Cardiac muscle cell (in vitro differentiated cells and primary cell): Measurements from ENCODE around the gene NLRC5. TPM values are rescaled to one million over a fixed set of nuclear protein-coding genes. Genes with fewer than 3 reads are reported as not detected.

Source experiments
- DNase-seq, 2 donors: peaks; one replicate each; pipeline versions ENCODE4 v3.0.0 to v3.0.0-alpha.2; 2010 to 2017; ENCODE audit warnings: low read depth in 1 of 2, low spot score in 1 of 2
- H3K27ac ChIP-seq: fragments of 200-600 bp; sonication (generic); 2 replicates; pipeline ENCODE4 v1.5.1; 2016
- H3K27me3 ChIP-seq: fragments of 200-600 bp; sonication (generic); 2 replicates; pipeline ENCODE4 v1.6.0; 2016; ENCODE audit warnings: control low read depth
- H3K36me3 ChIP-seq: fragments of 200-600 bp; sonication (generic); 2 replicates; pipeline ENCODE4 v1.5.1; 2016; ENCODE audit warnings: control low read depth
- H3K4me1 ChIP-seq: fragments of 200-600 bp; sonication (generic); 2 replicates; pipeline ENCODE4 v1.8.1; 2017; ENCODE audit warnings: low read depth, mild to moderate bottlenecking, mixed run types
- H3K4me3 ChIP-seq: fragments of 200-600 bp; sonication (generic); 2 replicates; pipeline ENCODE4 v1.5.1; 2016; ENCODE audit warnings: mild to moderate bottlenecking
- H3K9me3 ChIP-seq: fragments of 200-600 bp; sonication (generic); 2 replicates; pipeline ENCODE4 v1.5.1; 2017; ENCODE audit warnings: low read depth, mild to moderate bottlenecking, control low read depth
- polyA plus RNA-seq: library from polyadenylated mRNA; unstranded; fragments of >200 nt; fragmentation: Nextera tagmentation; extraction: Ambion mirVana; gene quantifications from 2 replicates; pipeline ENCODE4 v1.2.1, GENCODE V29; 2016
- total RNA-seq: library from RNA; depleted of rRNA; stranded (reverse); fragments of >200 nt; gene quantifications from 2 replicates; pipeline ENCODE4 v1.2.3, GENCODE V29; 2016
- TF ChIP-seq, protein P1 (sequence below): IDR thresholded peaks from 2 replicates; pipeline ENCODE4 v1.5.1; 2012; ENCODE audit warnings: low read depth, mild to moderate bottlenecking, low read length

NLRC5 gene
- total and polyA plus RNA-seq, 2 experiments from 2014 or later: not detected

DNA sequence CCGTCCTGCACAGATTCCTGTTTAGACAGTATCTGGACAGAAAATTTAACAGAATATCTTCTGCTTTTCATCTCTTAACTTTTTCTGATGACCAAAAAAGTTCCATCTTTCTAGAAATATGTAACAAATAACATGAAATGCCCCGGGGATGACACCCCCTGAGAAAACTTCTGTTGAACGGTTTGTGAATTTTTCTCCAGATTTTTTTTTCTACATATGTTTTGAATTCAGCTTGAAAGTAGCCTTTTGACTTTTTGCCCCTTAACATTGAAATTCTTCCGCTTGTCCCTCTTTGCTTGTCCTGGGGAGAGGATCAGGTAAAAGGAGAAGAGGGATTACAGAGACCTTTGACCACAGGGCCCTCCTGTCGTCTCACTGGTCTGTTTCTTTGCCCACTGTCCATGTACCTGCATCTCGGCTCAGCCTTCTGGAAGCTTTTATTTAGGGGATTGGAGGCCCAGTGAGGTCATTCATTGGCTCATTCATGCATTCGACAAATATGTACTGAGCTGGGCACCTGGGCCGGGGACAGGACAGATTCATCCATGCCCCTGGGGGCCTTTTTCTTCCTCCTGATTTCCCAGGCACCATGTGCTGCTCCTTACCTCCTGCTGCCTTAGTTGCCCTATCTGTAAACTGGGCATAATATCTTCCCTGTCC is 83.4 kb downstream of the NLRC5 start:
- H3K27me3 ChIP-seq: no peaks in the 10 kb centered on the region
- H3K27ac ChIP-seq: no peak overlapping the region
- no peak for DNase-seq
- no peak overlapping the region for H3K4me3 ChIP-seq
- H3K4me1 ChIP-seq: no peaks in the 10 kb centered on the region
- TF ChIP-seq, protein P1, sequence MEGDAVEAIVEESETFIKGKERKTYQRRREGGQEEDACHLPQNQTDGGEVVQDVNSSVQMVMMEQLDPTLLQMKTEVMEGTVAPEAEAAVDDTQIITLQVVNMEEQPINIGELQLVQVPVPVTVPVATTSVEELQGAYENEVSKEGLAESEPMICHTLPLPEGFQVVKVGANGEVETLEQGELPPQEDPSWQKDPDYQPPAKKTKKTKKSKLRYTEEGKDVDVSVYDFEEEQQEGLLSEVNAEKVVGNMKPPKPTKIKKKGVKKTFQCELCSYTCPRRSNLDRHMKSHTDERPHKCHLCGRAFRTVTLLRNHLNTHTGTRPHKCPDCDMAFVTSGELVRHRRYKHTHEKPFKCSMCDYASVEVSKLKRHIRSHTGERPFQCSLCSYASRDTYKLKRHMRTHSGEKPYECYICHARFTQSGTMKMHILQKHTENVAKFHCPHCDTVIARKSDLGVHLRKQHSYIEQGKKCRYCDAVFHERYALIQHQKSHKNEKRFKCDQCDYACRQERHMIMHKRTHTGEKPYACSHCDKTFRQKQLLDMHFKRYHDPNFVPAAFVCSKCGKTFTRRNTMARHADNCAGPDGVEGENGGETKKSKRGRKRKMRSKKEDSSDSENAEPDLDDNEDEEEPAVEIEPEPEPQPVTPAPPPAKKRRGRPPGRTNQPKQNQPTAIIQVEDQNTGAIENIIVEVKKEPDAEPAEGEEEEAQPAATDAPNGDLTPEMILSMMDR: no peak
- H3K9me3 ChIP-seq: no peaks in the 10 kb centered on the region
- H3K36me3 ChIP-seq: no peaks in the 10 kb centered on the region

GRCh38 chr16:57077714-57078113 is 88.4 kb downstream of the NLRC5 start:
- H3K36me3 ChIP-seq: no peaks in the 10 kb centered on the region
- TF ChIP-seq, protein P1: no peak
- DNase-seq: no peak
- no peaks in the 10 kb centered on the region for H3K4me1 ChIP-seq
- H3K4me3 ChIP-seq: no peak overlapping the region
- H3K27me3 ChIP-seq: no peaks in the 10 kb centered on the region
- H3K27ac ChIP-seq: no peak overlapping the region
- no peaks in the 10 kb centered on the region for H3K9me3 ChIP-seq

DNA sequence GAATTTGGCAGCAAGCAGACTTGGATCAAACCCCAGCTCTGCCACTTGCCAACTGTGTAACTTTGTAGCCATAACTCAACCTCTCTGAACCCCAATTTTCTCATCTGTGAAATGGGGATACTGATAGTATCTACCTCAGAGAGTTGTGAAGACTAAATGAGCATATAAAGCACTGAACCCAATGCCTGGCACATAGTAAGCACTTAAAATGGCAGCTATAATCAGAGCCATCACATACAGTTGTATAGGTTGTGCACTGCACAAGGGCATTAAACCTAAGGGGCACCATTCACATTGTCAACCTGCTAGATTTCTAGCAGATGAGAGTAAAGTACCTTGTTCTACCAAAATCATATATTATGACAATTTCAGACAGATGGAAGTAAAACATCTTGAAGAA is 92.4 kb downstream of the NLRC5 start:
- no peak overlapping the region for H3K27ac ChIP-seq

DNA sequence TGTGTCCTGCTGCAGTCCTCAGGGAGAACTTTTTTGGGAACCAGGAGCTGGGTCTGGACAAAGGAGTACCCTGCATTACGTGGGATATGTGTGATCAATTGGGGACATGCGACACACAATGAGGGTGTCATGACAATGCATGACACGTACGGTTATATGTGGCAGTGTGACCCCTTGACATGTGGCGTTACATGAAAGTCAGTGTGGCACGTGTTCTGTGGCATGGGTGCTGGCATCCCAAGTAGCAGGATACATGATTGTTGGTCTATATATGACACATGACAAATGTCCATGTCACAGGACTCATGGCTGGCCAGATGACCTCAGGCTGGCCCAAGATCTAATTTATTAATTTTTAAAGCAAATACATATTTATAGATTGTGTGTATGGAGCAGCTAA is 93.3 kb downstream of the NLRC5 start:
- H3K4me3 ChIP-seq: no peak overlapping the region
- H3K27ac ChIP-seq: no peak overlapping the region
- no peaks in the 10 kb centered on the region for H3K9me3 ChIP-seq
- TF ChIP-seq, protein P1: no peak
- no peaks in the 10 kb centered on the region for H3K27me3 ChIP-seq
- H3K36me3 ChIP-seq: no peaks in the 10 kb centered on the region
- no peaks in the 10 kb centered on the region for H3K4me1 ChIP-seq
- no peak for DNase-seq

More for the DNA sequence above, 92.4 kb downstream of the NLRC5 start:
- TF ChIP-seq, protein P1: no peak
- Histone ChIP-seq H3K36me3 (no peaks in the 10 kb centered on the region), H3K4me1 (no peaks in the 10 kb centered on the region), H3K4me3 (no peak overlapping the region), H3K27me3 (no peaks in the 10 kb centered on the region), H3K9me3 (no peaks in the 10 kb centered on the region)
- no peak for DNase-seq

DNA sequence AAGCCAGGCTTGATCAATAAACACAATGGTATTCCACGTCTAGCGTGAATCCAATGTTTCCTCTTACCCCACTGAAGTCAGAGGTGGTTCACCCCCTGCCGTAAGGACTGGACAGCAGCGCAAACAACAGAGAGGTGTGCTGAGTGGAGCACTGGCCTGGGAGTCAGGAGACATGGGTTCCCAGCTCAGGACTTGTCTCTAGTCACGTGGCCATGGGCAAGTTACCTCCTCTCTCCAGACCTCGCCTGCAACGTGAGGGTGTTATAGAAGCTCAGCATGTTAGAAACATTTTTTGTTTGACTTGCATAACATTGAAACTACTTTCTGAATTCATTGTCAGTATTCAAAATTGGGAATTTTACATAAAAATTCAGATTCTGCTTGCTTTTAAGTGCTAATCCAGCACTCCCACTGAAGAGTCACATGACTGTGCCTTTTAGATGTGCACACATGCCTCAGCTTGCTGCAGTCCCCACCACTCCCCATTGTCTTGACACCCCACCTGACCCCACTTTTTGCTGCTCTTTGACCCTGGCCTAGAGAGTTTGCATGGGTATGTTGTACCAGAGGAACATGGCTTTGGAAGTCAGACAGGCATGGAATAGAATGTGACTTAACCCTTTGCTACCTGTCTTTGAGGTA is 94.2 kb downstream of the NLRC5 start:
- no peaks in the 10 kb centered on the region for H3K36me3 ChIP-seq
- no peak overlapping the region for H3K4me3 ChIP-seq
- TF ChIP-seq, protein P1: no peak
- no peak overlapping the region for H3K27ac ChIP-seq
- no peak for DNase-seq
- no peaks in the 10 kb centered on the region for H3K4me1 ChIP-seq
- H3K27me3 ChIP-seq: no peaks in the 10 kb centered on the region
- H3K9me3 ChIP-seq: no peaks in the 10 kb centered on the region
